Mesothelial cell of epicardium (in vitro differentiated cells): ENCODE results near the gene MED12L. TPM values are rescaled to one million over a fixed set of nuclear protein-coding genes. Genes with fewer than 3 reads are reported as not detected.
"Not testable (repeated sequence)": the region's sequence is repeated elsewhere in the genome, so short reads cannot be mapped to it uniquely, and the experiment has no call there.

Experiments
- DNase-seq, 2 experiments: peaks; one replicate each; pipeline ENCODE4 v3.0.0; 2021; ENCODE audit warnings: low spot score in 2 of 2; ENCODE audit not compliant: unreplicated experiment in 2 of 2
- H3K27ac Mint-ChIP-seq: 2 replicates; pipeline ENCODE4 v1.8.0; 2021; ENCODE audit warnings: mixed read lengths
- H3K27me3 Mint-ChIP-seq: 2 replicates; pipeline ENCODE4 v1.8.0; 2021; ENCODE audit warnings: low read depth, mixed read lengths
- H3K36me3 Mint-ChIP-seq: 2 replicates; pipeline ENCODE4 v1.8.0; 2021; ENCODE audit warnings: mixed read lengths
- H3K4me1 Mint-ChIP-seq: 2 replicates; pipeline ENCODE4 v1.8.0; 2021; ENCODE audit warnings: mixed read lengths
- H3K4me3 Mint-ChIP-seq: 2 replicates; pipeline ENCODE4 v1.8.0; 2021; ENCODE audit warnings: mild to moderate bottlenecking, moderate library complexity, mixed read lengths
- H3K9me3 Mint-ChIP-seq: 2 replicates; pipeline ENCODE4 v1.8.0; 2021; ENCODE audit warnings: mixed read lengths
- total RNA-seq: library from RNA; stranded (reverse); gene quantifications from 3 replicates; pipeline ENCODE4 v1.2.1, GENCODE V29; 2021
- TF ChIP-seq, protein P1 (sequence below): fragments of 200-600 bp; sonication (generic); IDR thresholded peaks from one replicate; pipeline ENCODE4 v1.5.0; 2021; ENCODE audit warnings: antibody characterized with exemption; ENCODE audit not compliant: unreplicated experiment

The MED12L gene
- total RNA-seq, 1 donor from 2014 or later = 13.8 TPM

DNA sequence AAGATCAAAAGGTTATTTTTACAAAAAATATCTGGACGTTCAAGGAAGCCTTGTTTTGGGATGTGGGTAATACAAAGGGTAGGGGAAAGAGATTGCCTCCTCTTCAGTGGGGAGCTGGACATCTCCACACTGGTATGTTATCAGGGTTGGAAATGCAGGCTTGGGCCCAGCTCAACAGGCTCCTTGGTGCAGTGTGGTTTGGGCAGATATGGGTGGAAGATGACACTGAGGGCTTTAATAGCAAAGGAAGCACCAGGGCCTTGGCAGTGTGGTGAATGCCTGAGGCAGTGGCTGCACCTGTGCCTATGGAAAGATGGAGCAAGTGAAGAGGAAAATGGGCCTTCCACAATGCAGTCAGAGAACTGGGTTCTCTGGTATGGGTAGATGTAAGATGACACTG, 11.2 kb upstream of the MED12L start:
- Mint-ChIP-seq H3K4me3 (no peak overlapping the region), H3K36me3 (no peaks in the 10 kb centered on the region), H3K4me1 (no peaks in the 10 kb centered on the region), H3K9me3 (no peaks in the 10 kb centered on the region), H3K27me3 (no peaks in the 10 kb centered on the region), H3K27ac (no peak overlapping the region)
- no peak for DNase-seq
- TF ChIP-seq, protein P1, sequence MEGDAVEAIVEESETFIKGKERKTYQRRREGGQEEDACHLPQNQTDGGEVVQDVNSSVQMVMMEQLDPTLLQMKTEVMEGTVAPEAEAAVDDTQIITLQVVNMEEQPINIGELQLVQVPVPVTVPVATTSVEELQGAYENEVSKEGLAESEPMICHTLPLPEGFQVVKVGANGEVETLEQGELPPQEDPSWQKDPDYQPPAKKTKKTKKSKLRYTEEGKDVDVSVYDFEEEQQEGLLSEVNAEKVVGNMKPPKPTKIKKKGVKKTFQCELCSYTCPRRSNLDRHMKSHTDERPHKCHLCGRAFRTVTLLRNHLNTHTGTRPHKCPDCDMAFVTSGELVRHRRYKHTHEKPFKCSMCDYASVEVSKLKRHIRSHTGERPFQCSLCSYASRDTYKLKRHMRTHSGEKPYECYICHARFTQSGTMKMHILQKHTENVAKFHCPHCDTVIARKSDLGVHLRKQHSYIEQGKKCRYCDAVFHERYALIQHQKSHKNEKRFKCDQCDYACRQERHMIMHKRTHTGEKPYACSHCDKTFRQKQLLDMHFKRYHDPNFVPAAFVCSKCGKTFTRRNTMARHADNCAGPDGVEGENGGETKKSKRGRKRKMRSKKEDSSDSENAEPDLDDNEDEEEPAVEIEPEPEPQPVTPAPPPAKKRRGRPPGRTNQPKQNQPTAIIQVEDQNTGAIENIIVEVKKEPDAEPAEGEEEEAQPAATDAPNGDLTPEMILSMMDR = no peak

DNA sequence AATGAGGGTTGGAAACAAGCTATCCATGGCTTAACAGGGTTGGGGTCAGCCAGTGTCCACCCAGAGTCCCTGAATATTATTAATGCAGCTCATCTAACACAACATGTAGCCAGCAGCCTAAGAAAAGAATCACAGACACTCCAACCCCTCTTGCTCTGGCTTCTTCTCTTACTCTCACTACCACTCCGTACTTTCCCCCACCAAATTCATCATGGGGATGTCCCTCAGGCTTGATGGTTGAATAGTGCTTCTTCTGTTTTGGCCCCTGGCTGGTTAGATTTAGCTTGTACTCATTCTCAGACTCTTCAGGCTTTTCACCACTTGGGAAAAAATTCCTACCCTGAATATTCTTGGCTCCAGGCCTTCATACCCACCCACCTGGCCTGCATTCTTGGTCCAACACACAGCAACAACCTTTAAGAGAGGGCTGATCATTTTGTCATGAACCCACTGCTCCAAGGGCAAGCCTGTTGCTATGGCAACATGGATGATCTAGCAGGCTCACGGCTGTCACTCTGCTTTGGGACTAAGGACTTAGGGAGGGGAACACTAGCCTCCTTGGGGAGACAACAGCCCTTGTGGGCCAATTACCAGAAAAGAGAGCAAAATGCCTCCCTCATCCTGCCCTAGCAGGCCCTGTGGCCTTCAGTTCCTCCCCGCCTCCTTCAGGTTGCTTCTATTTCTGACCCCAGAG, 9.4 kb upstream of the MED12L start:
- no peaks in the 10 kb centered on the region for H3K36me3 Mint-ChIP-seq
- H3K27me3 Mint-ChIP-seq = no peaks in the 10 kb centered on the region
- no peak for DNase-seq
- H3K4me3 Mint-ChIP-seq = no peak overlapping the region
- TF ChIP-seq, protein P1 = no peak
- H3K9me3 Mint-ChIP-seq = no peaks in the 10 kb centered on the region
- no peak overlapping the region for H3K27ac Mint-ChIP-seq
- H3K4me1 Mint-ChIP-seq = no peaks in the 10 kb centered on the region

DNA sequence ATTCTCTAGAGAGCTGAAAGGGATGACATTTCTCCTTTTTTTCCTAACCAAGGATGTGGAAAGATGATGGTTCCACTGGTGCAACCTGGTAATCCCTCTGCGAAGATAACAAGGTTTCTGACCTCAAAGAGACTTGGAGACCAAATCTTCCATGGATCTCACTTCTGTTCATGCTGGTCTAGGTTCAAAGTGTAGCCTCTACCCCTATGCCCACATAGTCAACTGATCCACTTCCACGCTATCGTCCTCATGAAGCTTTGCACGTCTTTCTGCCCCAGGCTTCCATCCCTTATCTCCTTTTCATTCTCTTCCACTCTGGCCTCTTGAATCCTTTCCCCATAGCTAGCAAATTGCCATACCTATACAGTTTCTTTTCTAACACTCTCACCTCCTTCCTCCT, 8.8 kb upstream of the MED12L start:
- no peak for DNase-seq
- H3K4me1 Mint-ChIP-seq = no peaks in the 10 kb centered on the region
- H3K27ac Mint-ChIP-seq = no peak overlapping the region
- TF ChIP-seq, protein P1 = no peak
- H3K36me3 Mint-ChIP-seq = no peaks in the 10 kb centered on the region
- H3K27me3 Mint-ChIP-seq = no peaks in the 10 kb centered on the region
- H3K9me3 Mint-ChIP-seq = no peaks in the 10 kb centered on the region
- no peak overlapping the region for H3K4me3 Mint-ChIP-seq

DNA sequence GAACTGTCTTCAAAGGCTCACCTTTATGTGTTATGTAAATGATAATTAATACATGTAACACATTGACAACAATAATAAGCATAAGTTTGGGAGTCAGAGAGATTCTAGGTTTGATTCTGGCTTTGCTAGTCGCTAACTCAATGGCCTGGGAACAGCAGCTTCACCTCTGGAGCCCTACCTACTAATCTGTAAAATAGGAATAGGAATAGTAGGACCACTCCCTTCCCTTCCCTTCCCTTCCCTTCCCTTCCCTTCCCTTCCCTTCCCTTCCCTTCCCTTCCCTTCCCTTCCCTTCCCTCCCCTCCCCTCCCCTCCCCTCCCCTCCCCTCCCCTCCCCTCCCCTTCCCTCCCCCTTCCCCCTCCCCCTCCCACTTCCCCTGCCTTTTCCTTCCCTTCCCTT, 4.4 kb upstream of the MED12L start:
- not testable (repeated sequence) for H3K27me3 Mint-ChIP-seq, H3K36me3 Mint-ChIP-seq, DNase-seq, H3K27ac Mint-ChIP-seq, H3K4me3 Mint-ChIP-seq, H3K9me3 Mint-ChIP-seq
- H3K4me1 Mint-ChIP-seq = peaks cover 11% of the 10 kb centered on the region

DNA sequence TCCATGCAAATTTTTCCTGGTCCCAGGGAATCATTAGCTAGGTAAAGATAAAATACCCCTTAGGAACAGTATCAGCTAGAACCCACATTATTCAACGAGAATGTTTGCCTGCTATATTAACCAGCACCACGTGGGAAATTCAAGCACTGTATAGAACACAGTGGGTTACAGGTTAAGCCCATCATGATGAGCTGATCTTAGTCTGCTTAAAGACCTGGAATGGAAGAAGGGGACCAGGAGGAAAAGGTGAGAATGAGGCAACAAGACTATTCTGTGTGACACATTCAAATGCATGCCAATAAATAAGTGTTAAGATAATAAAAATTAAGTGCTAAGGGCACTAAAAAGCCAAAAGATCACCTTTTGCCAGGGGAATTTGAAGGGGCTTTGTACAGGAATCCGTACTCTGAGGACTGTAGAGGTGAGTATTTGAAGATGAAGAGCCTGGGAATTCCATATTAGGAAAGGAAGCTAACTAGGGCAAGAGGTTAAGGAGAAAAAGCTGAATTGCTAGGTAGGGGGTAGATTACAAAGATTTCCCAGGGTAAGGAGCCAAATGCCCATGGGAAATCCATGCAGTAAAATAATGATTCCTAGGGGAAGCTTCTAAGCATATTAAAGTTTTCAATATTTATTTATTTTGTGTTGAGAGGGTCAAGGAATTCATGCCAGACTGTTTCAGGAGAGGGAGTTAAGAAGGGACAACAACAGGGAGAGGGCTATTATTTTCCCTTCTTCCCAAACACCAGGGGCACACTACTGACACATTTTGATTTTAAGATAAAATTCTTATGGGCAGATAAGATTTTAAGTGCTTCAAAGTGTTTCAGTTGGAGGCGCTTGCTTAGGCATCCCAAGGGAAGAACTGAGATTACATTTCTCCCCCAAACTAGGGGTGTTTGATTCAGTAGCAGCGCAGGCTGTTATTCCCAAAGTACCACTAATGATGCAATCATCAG, 2.3 kb upstream of the MED12L start:
- TF ChIP-seq, protein P1 = no peak
- Mint-ChIP-seq H3K4me1 (peaks cover 21% of the 10 kb centered on the region), H3K4me3 (peak overlapping the region; percentile 67), H3K27ac (no peak overlapping the region), H3K9me3 (no peaks in the 10 kb centered on the region), H3K36me3 (no peaks in the 10 kb centered on the region), H3K27me3 (peaks cover 3% of the 10 kb centered on the region)
- no peak for DNase-seq

DNA sequence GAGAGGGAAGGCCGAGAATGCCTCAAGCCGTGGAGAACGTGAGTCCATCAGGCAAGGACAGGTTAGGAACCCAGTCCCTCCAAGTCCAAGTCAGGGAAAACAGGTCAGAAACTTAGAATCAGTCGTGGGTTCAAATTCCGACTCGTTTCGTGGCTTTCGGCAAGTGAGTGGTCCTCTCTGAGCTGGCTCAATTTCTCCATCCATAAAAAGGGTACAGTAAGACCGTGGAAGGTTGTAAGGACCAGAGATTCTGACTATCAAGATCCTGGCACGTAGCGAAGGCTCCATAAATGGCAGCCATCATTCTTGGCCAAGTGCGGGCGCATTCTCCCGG, 604 bp upstream of the MED12L start:
- H3K27ac Mint-ChIP-seq = no peak overlapping the region
- DNase-seq = no peak
- TF ChIP-seq, protein P1 = no peak
- peak overlapping the region; percentile 67 for H3K4me3 Mint-ChIP-seq
- no peaks in the 10 kb centered on the region for H3K36me3 Mint-ChIP-seq
- no peaks in the 10 kb centered on the region for H3K9me3 Mint-ChIP-seq
- peaks cover 29% of the 10 kb centered on the region for H3K4me1 Mint-ChIP-seq
- peaks cover 3% of the 10 kb centered on the region for H3K27me3 Mint-ChIP-seq
